ENCODE data around the gene CCNO. TPM values are rescaled to one million over a fixed set of nuclear protein-coding genes. Genes with fewer than 3 reads are reported as not detected.

CCNO gene
- total RNA-seq, 1 experiment from 2014 or later, result 11.7 TPM

GRCh38 chr5:55226934-55227663 is 6.3 kb downstream of the CCNO start, which contains the start of gene MCIDAS:
MCIDAS (minus strand) TSS chr5:55227315; CDS start chr5:55227138, 177 bp downstream.
- Mint-ChIP-seq H3K4me1 (ENCODE audit: insufficient read depth, unreplicated experiment) (no peaks in the 10 kb centered on the region), H3K36me3 (ENCODE audit: insufficient read depth, unreplicated experiment) (no peaks in the 10 kb centered on the region), H3K27ac (ENCODE audit: low read depth, unreplicated experiment) (no peak within 1 kb of the TSS), H3K27me3 (ENCODE audit: insufficient read depth, unreplicated experiment) (no peaks in the 10 kb centered on the region), H3K9me3 (ENCODE audit: unreplicated experiment) (no peaks in the 10 kb centered on the region), H3K4me3 (ENCODE audit: unreplicated experiment) (peak within 1 kb of the TSS; percentile 74)
- TF ChIP-seq CTCF (IDR thresholded peaks at IDR 0.05; ENCODE audit: unreplicated experiment), result peak; percentile 31
- ChIA-PET CTCF (interaction anchor here (0.7 to 3.5 kb wide), 15 partner anchors 8 to 473 kb away, joined by 3 to 17 read pairs (median 8); partner anchors contain the start of genes DHX29 and MTREX), POLR2A (interaction anchor here (0.7 to 1.8 kb wide), 6 partner anchors 9 to 80 kb away, joined by 3 to 6 read pairs (median 4); partner anchors contain the start of gene GPX8)
- DNase-seq (ENCODE audit: unreplicated experiment), result peak; percentile 81
- intact Hi-C loops (cut with micrococcal nuclease), result loop anchor here (1.0 kb wide), 1 partner anchor 467 kb away; no protein-coding TSS in a partner anchor
- BruUV-seq (replicated peaks), result no TSS peak

GRCh38 chr5:55226027-55226933 is 7.1 kb downstream of the CCNO start:
- DNase-seq (ENCODE audit: unreplicated experiment), result peak; percentile 84
- intact Hi-C loops (cut with micrococcal nuclease), result no loop called here
- H3K27ac Mint-ChIP-seq (ENCODE audit: low read depth, unreplicated experiment), result no peak overlapping the region
- TF ChIP-seq CTCF (IDR thresholded peaks at IDR 0.05; ENCODE audit: unreplicated experiment), result peak; percentile 88
- BruUV-seq (replicated peaks), result no TSS peak
- H3K36me3 Mint-ChIP-seq (ENCODE audit: insufficient read depth, unreplicated experiment), result no peaks in the 10 kb centered on the region
- CTCF ChIA-PET, result interaction anchor here (0.5 to 3.5 kb wide), 30 partner anchors 9 to 703 kb away, joined by 3 to 17 read pairs (median 4); partner anchors contain the start of genes DHX29 and MTREX
- H3K27me3 Mint-ChIP-seq (ENCODE audit: insufficient read depth, unreplicated experiment), result no peaks in the 10 kb centered on the region
- H3K9me3 Mint-ChIP-seq (ENCODE audit: unreplicated experiment), result no peaks in the 10 kb centered on the region
- POLR2A ChIA-PET, result interaction anchor here (0.8 to 1.8 kb wide), 4 partner anchors 10 to 80 kb away, joined by 3 to 6 read pairs (median 4); no protein-coding TSS in a partner anchor
- H3K4me3 Mint-ChIP-seq (ENCODE audit: unreplicated experiment), result peak overlapping the region; percentile 74
- H3K4me1 Mint-ChIP-seq (ENCODE audit: insufficient read depth, unreplicated experiment), result no peaks in the 10 kb centered on the region

- no peaks in the 10 kb centered on the region for H3K4me1 Mint-ChIP-seq (ENCODE audit: insufficient read depth, unreplicated experiment)
- DNase-seq (ENCODE audit: unreplicated experiment), result no peak
- intact Hi-C loops (cut with micrococcal nuclease), result no loop called here
- ChIA-PET CTCF (interaction anchor here (0.7 to 3.5 kb wide), 13 partner anchors 8 to 361 kb away, joined by 3 to 17 read pairs (median 7); partner anchors contain the start of genes DHX29 and MTREX), POLR2A (interaction anchor here (1.0 to 1.9 kb wide), 2 partner anchors 9 to 82 kb away, joined by 3 to 8 read pairs; partner anchors contain the start of genes CCNO and DHX29)
- H3K27me3 Mint-ChIP-seq (ENCODE audit: insufficient read depth, unreplicated experiment), result no peaks in the 10 kb centered on the region
- no peak for TF ChIP-seq CTCF (IDR thresholded peaks at IDR 0.05; ENCODE audit: unreplicated experiment)
- no TSS peak for BruUV-seq (replicated peaks)
- peak overlapping the region; percentile 74 for H3K4me3 Mint-ChIP-seq (ENCODE audit: unreplicated experiment)
- H3K27ac Mint-ChIP-seq (ENCODE audit: low read depth, unreplicated experiment), result no peak overlapping the region
- no peaks in the 10 kb centered on the region for H3K36me3 Mint-ChIP-seq (ENCODE audit: insufficient read depth, unreplicated experiment)
- H3K9me3 Mint-ChIP-seq (ENCODE audit: unreplicated experiment), result no peaks in the 10 kb centered on the region
These were observed 8.1 kb downstream of the CCNO start for GRCh38 chr5:55225346-55225745.
